Caco-2 (cell line): ENCODE measurements around the gene CGNL1. TPM values are rescaled to one million over a fixed set of nuclear protein-coding genes. Genes with fewer than 3 reads are reported as not detected.

Source experiments
- BruUV-seq: library from RNA; stranded (reverse); fragments of 400-500 nt; replicated peaks from 2 replicates; lab custom pipeline; 2021; lab: Mats Ljungman, UMichigan
- CTCF ChIA-PET: fragments of 300-600 bp; sonication (Branson Sonifier 250); formaldehyde crosslinking; loops from one replicate; lab custom pipeline; 2022; ENCODE audit warnings: antibody characterized with exemption; lab: Charles Lee
- POLR2A ChIA-PET: fragments of 300-600 bp; sonication (Branson Sonifier 250); formaldehyde crosslinking; loops from one replicate; lab custom pipeline; 2022; ENCODE audit warnings: antibody characterized with exemption; lab: Charles Lee
- DNase-seq, 2 experiments: peaks; one replicate each; pipeline versions ENCODE4 v3.0.0 to v3.0.0-alpha.2; 2020 to 2022
- H3K27me3 ChIP-seq: replicated peaks from 2 replicates; pipeline ENCODE4 v1.6.0; 2011; ENCODE audit warnings: low read length; ENCODE audit not compliant: control insufficient read depth, insufficient read depth
- H3K36me3 ChIP-seq: 2 replicates; pipeline ENCODE4 v1.5.1; 2011; ENCODE audit warnings: low read length; ENCODE audit not compliant: control insufficient read depth, insufficient read depth
- H3K4me1 ChIP-seq: fragments of 250-450 bp; sonication (Bioruptor Pico); 2 replicates; pipeline ENCODE4 v1.5.1; 2020; ENCODE audit warnings: mild to moderate bottlenecking
- H3K4me3 ChIP-seq: 2 replicates; pipeline ENCODE4 v1.5.1; 2011; ENCODE audit warnings: low read depth, mild to moderate bottlenecking, control low read depth, low read length
- H3K9me3 ChIP-seq: fragments of 250-450 bp; sonication (Bioruptor Pico); 2 replicates; pipeline ENCODE4 v1.5.1; 2020; ENCODE audit warnings: mild to moderate bottlenecking, moderate library complexity
- H3K27ac Mint-ChIP-seq: one replicate; pipeline ENCODE4 v1.8.0; 2022; ENCODE audit warnings: mixed read lengths; ENCODE audit not compliant: unreplicated experiment
- H3K27me3 Mint-ChIP-seq: one replicate; pipeline ENCODE4 v1.8.0; 2022; ENCODE audit warnings: mixed read lengths; ENCODE audit not compliant: insufficient read depth, unreplicated experiment
- H3K36me3 Mint-ChIP-seq: one replicate; pipeline ENCODE4 v1.8.0; 2022; ENCODE audit warnings: mild to moderate bottlenecking, mixed read lengths; ENCODE audit not compliant: insufficient read depth, unreplicated experiment
- H3K4me1 Mint-ChIP-seq: one replicate; pipeline ENCODE4 v1.8.0; 2022; ENCODE audit warnings: low read depth, mixed read lengths; ENCODE audit not compliant: unreplicated experiment
- H3K4me3 Mint-ChIP-seq: one replicate; pipeline ENCODE4 v1.8.0; 2022; ENCODE audit warnings: mild to moderate bottlenecking, moderate library complexity, mixed read lengths; ENCODE audit not compliant: unreplicated experiment
- H3K9me3 Mint-ChIP-seq: one replicate; pipeline ENCODE4 v1.8.0; 2022; ENCODE audit warnings: mixed read lengths; ENCODE audit not compliant: unreplicated experiment
- intact Hi-C: fragments of 100-400 bp; cut with micrococcal nuclease; formaldehyde crosslinking; loops from one replicate; pipeline ENCODE4 v1.10.0; 2022; ENCODE audit not compliant: unreplicated experiment
- total RNA-seq: library from RNA; stranded (reverse); gene quantifications from 2 replicates; pipeline ENCODE4 v1.2.3, GENCODE V29; 2022
- TF ChIP-seq, protein P1 (sequence below), 2 experiments: fragments of 200-600 bp in 1 of 2; IDR thresholded peaks; 1 replicate in 1 of 2; 2 replicates in 1 of 2; pipeline versions ENCODE4 v1.5.1 to v1.8.0; 2011 to 2022; ENCODE audit warnings: antibody characterized with exemption in 1 of 2, control low read depth in 1 of 2, inconsistent platforms in 1 of 2, low read depth in 1 of 2, low read length in 1 of 2, mild to moderate bottlenecking in 1 of 2, moderate library complexity in 1 of 2; ENCODE audit not compliant: insufficient read depth in 1 of 2, severe bottlenecking in 1 of 2, unreplicated experiment in 1 of 2

CGNL1 gene
- total RNA-seq, 1 experiment from 2014 or later: 8.3 TPM

DNA sequence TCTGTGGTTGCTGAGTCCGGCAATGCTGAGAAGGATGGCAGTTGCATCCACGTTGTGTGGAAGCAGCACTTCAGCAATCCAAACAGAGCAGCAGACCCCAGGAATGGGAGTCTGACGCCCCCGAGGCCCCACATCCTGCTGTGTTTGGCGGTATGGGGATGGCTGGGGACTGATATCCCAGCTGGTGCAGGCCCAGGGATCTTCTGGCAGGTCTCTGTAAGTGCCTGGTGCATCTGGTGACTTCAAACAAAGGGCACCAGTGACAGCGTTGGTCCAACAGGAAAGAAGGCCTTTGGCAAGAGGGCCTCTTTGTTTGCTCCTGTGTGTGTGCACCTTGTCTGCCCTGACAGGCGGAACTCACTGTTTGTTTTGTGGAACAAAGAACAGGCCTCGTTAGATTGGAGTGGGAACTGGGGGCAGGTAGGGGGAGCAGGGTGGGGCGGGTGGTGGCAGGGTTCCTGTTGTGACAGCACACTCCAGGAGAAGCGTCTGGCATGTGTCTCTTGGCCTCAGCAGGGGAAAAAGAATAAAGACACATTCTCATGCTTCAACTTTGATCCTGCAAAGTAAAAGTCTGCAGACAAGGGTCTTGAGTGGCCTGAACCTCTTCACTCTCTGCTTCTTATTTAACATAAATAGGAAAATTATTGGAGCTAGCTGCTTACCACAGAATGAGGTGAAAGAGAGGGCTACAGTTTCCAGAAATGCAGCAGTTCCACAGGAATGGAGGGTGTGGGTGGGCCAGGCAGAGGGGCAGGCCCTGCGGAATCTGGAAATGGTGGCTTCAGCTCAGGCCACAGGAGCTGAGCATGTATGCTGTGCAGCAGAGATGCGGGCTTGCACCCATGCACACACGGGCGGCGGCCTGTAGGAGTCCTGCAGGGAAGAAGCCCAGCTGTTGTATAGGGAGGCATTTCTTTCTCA, 120.9 kb downstream of the CGNL1 start:
- Mint-ChIP-seq H3K27me3 (no peaks in the 10 kb centered on the region), H3K4me3 (peak overlapping the region; percentile 18), H3K4me1 (peaks cover 42% of the 10 kb centered on the region), H3K9me3 (no peaks in the 10 kb centered on the region), H3K27ac (peak overlapping the region; percentile 80), H3K36me3 (peaks cover 4% of the 10 kb centered on the region)
- ChIA-PET POLR2A (no interaction called here), CTCF (interaction anchor here (1.5 kb wide), 2 partner anchors 30 to 120 kb away, joined by 3 to 4 read pairs; no protein-coding TSS in a partner anchor)
- Histone ChIP-seq H3K4me1 (peaks cover 48% of the 10 kb centered on the region), H3K36me3 (no peaks in the 10 kb centered on the region), H3K9me3 (no peaks in the 10 kb centered on the region), H3K27me3 (no peaks in the 10 kb centered on the region), H3K4me3 (no peak overlapping the region)
- peak; percentile 78 to 92 for DNase-seq
- TF ChIP-seq, protein P1, sequence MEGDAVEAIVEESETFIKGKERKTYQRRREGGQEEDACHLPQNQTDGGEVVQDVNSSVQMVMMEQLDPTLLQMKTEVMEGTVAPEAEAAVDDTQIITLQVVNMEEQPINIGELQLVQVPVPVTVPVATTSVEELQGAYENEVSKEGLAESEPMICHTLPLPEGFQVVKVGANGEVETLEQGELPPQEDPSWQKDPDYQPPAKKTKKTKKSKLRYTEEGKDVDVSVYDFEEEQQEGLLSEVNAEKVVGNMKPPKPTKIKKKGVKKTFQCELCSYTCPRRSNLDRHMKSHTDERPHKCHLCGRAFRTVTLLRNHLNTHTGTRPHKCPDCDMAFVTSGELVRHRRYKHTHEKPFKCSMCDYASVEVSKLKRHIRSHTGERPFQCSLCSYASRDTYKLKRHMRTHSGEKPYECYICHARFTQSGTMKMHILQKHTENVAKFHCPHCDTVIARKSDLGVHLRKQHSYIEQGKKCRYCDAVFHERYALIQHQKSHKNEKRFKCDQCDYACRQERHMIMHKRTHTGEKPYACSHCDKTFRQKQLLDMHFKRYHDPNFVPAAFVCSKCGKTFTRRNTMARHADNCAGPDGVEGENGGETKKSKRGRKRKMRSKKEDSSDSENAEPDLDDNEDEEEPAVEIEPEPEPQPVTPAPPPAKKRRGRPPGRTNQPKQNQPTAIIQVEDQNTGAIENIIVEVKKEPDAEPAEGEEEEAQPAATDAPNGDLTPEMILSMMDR (IDR thresholded peaks at IDR 0.05; ENCODE audit: insufficient read depth in 1 of 2, low read depth in 1 of 2, low read length in 1 of 2, severe bottlenecking in 1 of 2, unreplicated experiment in 1 of 2): no peak
- intact Hi-C loops: loop anchor here (1.0 kb wide), 2 partner anchors 9 to 19 kb away; no protein-coding TSS in a partner anchor
- no TSS peak for BruUV-seq

DNA sequence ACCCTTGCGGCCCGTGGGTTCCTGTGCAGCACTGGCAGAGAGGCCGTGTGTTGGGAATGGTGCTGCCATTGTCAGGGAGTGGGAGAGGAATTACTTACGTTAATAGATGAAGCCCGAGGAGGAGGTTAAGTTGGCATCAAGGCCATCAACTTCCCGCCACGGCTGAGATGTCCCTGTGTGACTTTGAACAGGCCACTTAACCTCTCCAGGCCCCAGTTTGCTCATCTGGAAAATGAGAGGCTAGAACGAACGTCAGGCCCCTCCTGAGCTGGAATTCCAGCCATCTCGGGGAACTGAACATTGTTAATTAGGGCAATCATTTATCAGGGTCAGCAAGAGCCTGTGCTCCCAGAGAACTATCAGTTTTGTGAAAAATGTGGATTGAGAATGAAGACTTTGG, 124.0 kb downstream of the CGNL1 start:
- TF ChIP-seq, protein P1 (IDR thresholded peaks at IDR 0.05; ENCODE audit: insufficient read depth in 1 of 2, low read depth in 1 of 2, low read length in 1 of 2, severe bottlenecking in 1 of 2, unreplicated experiment in 1 of 2): no peak
- intact Hi-C loops: no loop called here
- CTCF ChIA-PET: no interaction called here
- H3K4me1 Mint-ChIP-seq: peaks cover 54% of the 10 kb centered on the region
- Histone ChIP-seq H3K4me3 (no peak overlapping the region), H3K27me3 (no peaks in the 10 kb centered on the region), H3K4me1 (peaks cover 67% of the 10 kb centered on the region), H3K9me3 (no peaks in the 10 kb centered on the region), H3K36me3 (no peaks in the 10 kb centered on the region)
- H3K27me3 Mint-ChIP-seq: no peaks in the 10 kb centered on the region
- DNase-seq: no peak
- POLR2A ChIA-PET: no interaction called here
- H3K27ac Mint-ChIP-seq: no peak overlapping the region
- BruUV-seq: no TSS peak
- peaks cover 4% of the 10 kb centered on the region for H3K36me3 Mint-ChIP-seq
- H3K4me3 Mint-ChIP-seq: no peak overlapping the region
- no peaks in the 10 kb centered on the region for H3K9me3 Mint-ChIP-seq

DNA sequence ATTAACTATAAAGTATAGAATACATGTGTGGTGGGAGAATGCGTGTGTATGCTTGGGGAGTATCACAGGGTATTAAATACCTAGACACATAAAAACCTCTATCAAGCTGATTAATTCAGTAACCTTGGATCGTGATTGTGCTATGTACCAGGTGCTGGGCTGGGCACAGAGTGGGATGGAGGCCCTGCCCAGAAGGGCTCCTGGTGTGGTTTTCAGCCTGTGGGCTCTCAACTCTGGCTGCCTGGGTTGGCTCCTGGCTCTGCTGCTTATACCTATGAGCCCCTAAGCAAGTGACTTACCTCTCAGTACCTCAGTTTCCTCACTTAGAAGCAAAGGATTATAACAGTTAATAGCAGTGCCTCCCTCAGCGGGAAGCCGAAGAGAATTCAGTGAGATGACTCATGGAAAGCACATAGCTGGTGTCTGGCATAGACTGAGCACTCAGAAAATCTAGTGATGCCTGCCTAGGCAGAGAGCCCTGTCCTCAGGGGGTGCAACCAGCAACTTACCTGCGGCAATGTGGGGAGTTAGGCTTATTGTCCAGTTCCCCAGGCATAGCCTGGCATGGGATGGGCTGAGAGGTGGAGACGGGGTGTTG, 124.8 kb downstream of the CGNL1 start:
- no peaks in the 10 kb centered on the region for H3K27me3 ChIP-seq
- TF ChIP-seq, protein P1 (IDR thresholded peaks at IDR 0.05; ENCODE audit: insufficient read depth in 1 of 2, low read depth in 1 of 2, low read length in 1 of 2, severe bottlenecking in 1 of 2, unreplicated experiment in 1 of 2): no peak
- H3K4me1 ChIP-seq: peaks cover 65% of the 10 kb centered on the region
- ChIA-PET POLR2A (no interaction called here), CTCF (no interaction called here)
- H3K36me3 Mint-ChIP-seq: peaks cover 9% of the 10 kb centered on the region
- no TSS peak for BruUV-seq
- DNase-seq: no peak
- H3K4me1 Mint-ChIP-seq: peaks cover 55% of the 10 kb centered on the region
- H3K9me3 Mint-ChIP-seq: no peaks in the 10 kb centered on the region
- H3K4me3 Mint-ChIP-seq: no peak overlapping the region
- H3K27ac Mint-ChIP-seq: peak overlapping the region; percentile 72
- H3K36me3 ChIP-seq: no peaks in the 10 kb centered on the region
- H3K4me3 ChIP-seq: no peak overlapping the region
- intact Hi-C loops: no loop called here
- no peaks in the 10 kb centered on the region for H3K9me3 ChIP-seq
- H3K27me3 Mint-ChIP-seq: no peaks in the 10 kb centered on the region
